GM12878 (cell line): ENCODE measurements around the gene PRRC2B. TPM values are rescaled to one million over a fixed set of nuclear protein-coding genes. Genes with fewer than 3 reads are reported as not detected.

Source experiments
- BCL3 ChIP-seq: IDR thresholded peaks from 2 replicates; pipeline ENCODE4 v1.6.1; 2011; ENCODE audit warnings: borderline replicate concordance, low read depth, mild to moderate bottlenecking, moderate library complexity, low read length; ENCODE audit not compliant: insufficient read depth, poor library complexity, severe bottlenecking
- BMI1 ChIP-seq: fragments of 450-650 bp; IDR thresholded peaks from 2 replicates; pipeline ENCODE4 v1.6.1; 2016; ENCODE audit warnings: mild to moderate bottlenecking, moderate library complexity, borderline replicate concordance
- ETV6 ChIP-seq, 2 experiments: fragments of 450-650 bp in 1 of 2; IDR thresholded peaks in 1 of 2; conservative IDR thresholded peaks in 1 of 2; 2 replicates each; pipeline ENCODE4 v1.6.1; 2014; ENCODE audit warnings: antibody characterized with exemption in 1 of 2, borderline replicate concordance in 1 of 2, low read depth in 1 of 2, mild to moderate bottlenecking in 1 of 2, moderate library complexity in 1 of 2
- PAX5 ChIP-seq: IDR thresholded peaks from 2 replicates; pipeline ENCODE4 v1.6.1; 2011; ENCODE audit warnings: low read depth, low read length, borderline replicate concordance
- RBBP5 ChIP-seq: fragments of 200-600 bp; sonication (generic); conservative IDR thresholded peaks from 2 replicates; pipeline ENCODE4 v1.6.1; 2016
- SPI1 ChIP-seq: IDR thresholded peaks from 2 replicates; pipeline ENCODE4 v1.6.1; 2011; ENCODE audit warnings: low read depth, mild to moderate bottlenecking, low read length, moderate library complexity, borderline replicate concordance; ENCODE audit not compliant: insufficient read depth
- SREBF2 ChIP-seq: IDR thresholded peaks from 2 replicates; pipeline ENCODE4 v1.6.1; 2012; ENCODE audit warnings: mild to moderate bottlenecking, low read length
- TCF7 ChIP-seq: IDR thresholded peaks from 2 replicates; pipeline ENCODE4 v1.6.1; 2014; ENCODE audit warnings: antibody characterized with exemption, borderline replicate concordance
- ZBTB11 ChIP-seq: fragments of 450-650 bp; formaldehyde crosslinking; IDR thresholded peaks from 2 replicates; pipeline ENCODE4 v1.5.0; 2022; ENCODE audit warnings: mild to moderate bottlenecking, missing genetic modification characterization
- polyA plus RNA-seq, 11 experiments: library from polyadenylated mRNA; depleted of rRNA in 4 of 11; unstranded in 6 of 11; stranded (reverse) in 5 of 11; fragments of >200 nt; fragmentation: Nextera tagmentation in 4 of 11; fragmentation: Illumina TruSeq in 1 of 11; extraction: Ambion mirVana in 4 of 11; extraction: Trizol in 1 of 11; gene quantifications; 1 replicate in 1 of 11; 2 replicates in 10 of 11; pipeline versions ENCODE4 v1.2.1 to v1.2.3, GENCODE V29; 2011 to 2016; ENCODE audit warnings: inconsistent platforms in 2 of 11, missing spikeins in 2 of 11, low read depth in 1 of 11
- total RNA-seq, 4 experiments: library from RNA; depleted of rRNA in 3 of 4; stranded (reverse); fragments of >200 nt in 3 of 4; fragmentation: Illumina TruSeq in 1 of 4; extraction: Trizol in 1 of 4; gene quantifications; 2 replicates each; pipeline versions ENCODE4 v1.2.1 to v1.2.3, GENCODE V29; 2013 to 2021

PRRC2B gene
- total and polyA plus RNA-seq, 10 of the 15 experiments (the other 5 are each of a cell fraction or from before 2014, with no cell fraction given) = 0.84 to 155 (median 28.7) TPM

- no peak for TF ChIP-seq BMI1
- TF ChIP-seq TCF7 = no peak
- no peak for TF ChIP-seq RBBP5
- no peak for TF ChIP-seq PAX5
- no peak for TF ChIP-seq SPI1
- TF ChIP-seq SREBF2 = no peak
- no peak for TF ChIP-seq BCL3
- TF ChIP-seq ZBTB11 (CRISPR knock-in tag) = no peak
- no peak for TF ChIP-seq ETV6 (conservative IDR thresholded peaks at IDR 0.05 in 1 of 2, IDR thresholded peaks at IDR 0.05 in 1 of 2; ENCODE audit: borderline replicate concordance in 1 of 2, low read depth in 1 of 2)
Measured at GRCh38 chr9:131530546-131530919, 136.6 kb downstream of the PRRC2B start (continued).
